ENCODE data around the gene HLTF.
"Not testable (repeated sequence)": the region's sequence is repeated elsewhere in the genome, so short reads cannot be mapped to it uniquely, and the experiment has no call there.

The HLTF gene

GRCh38 chr3:149086232-149086988, at the start of gene HLTF:
TSS of gene HLTF (minus strand) at chr3:149086533. CDS start at chr3:149086336, 197 bp downstream.
- DNase-seq (ENCODE audit: low read depth), result peak; percentile 86

- DNase-seq (ENCODE audit: low read depth), result no peak
Measured at GRCh38 chr3:149134575-149134974, 48.2 kb upstream of the HLTF start.

GRCh38 chr3:149131589-149131988, 45.3 kb upstream of the HLTF start:
- no peak for DNase-seq (ENCODE audit: low read depth)

- DNase-seq (ENCODE audit: low read depth), result peak; percentile 81
Measured at GRCh38 chr3:149129326-149130205, 43.2 kb upstream of the HLTF start, which contains the start of gene HPS3. TSS of gene HPS3 (plus strand) at chr3:149129638. CDS start at chr3:149129724, 86 bp downstream.

- DNase-seq (ENCODE audit: low read depth), result no peak
Measured at GRCh38 chr3:149128821-149129220, 42.5 kb upstream of the HLTF start.

- DNase-seq (ENCODE audit: low read depth), result no peak
Measured at GRCh38 chr3:149122721-149123578, 36.6 kb upstream of the HLTF start.

GRCh38 chr3:149120051-149120972, 34.0 kb upstream of the HLTF start:
- no peak for DNase-seq (ENCODE audit: low read depth)

GRCh38 chr3:149119466-149119865, 33.1 kb upstream of the HLTF start:
- no peak for DNase-seq (ENCODE audit: low read depth)

- no peak for DNase-seq (ENCODE audit: low read depth)
Measured at GRCh38 chr3:149118724-149119123, 32.4 kb upstream of the HLTF start.

- no peak for DNase-seq (ENCODE audit: low read depth)
Measured at GRCh38 chr3:149115114-149115513, 28.8 kb upstream of the HLTF start.

GRCh38 chr3:149114458-149114857, 28.1 kb upstream of the HLTF start:
- no peak for DNase-seq (ENCODE audit: low read depth)

- no peak for DNase-seq (ENCODE audit: low read depth)
Measured at GRCh38 chr3:149104484-149104883, 18.2 kb upstream of the HLTF start.

- no peak for DNase-seq (ENCODE audit: low read depth)
Measured at GRCh38 chr3:149101641-149102040, 15.3 kb upstream of the HLTF start.

GRCh38 chr3:149101154-149101553, 14.8 kb upstream of the HLTF start:
- no peak for DNase-seq (ENCODE audit: low read depth)

GRCh38 chr3:149097987-149098386, 11.7 kb upstream of the HLTF start:
- DNase-seq (ENCODE audit: low read depth), result not testable (repeated sequence)

GRCh38 chr3:149095487-149095886, 9.2 kb upstream of the HLTF start:
- no peak for DNase-seq (ENCODE audit: low read depth)

- DNase-seq (ENCODE audit: low read depth), result no peak
Measured at GRCh38 chr3:149091983-149092382, 5.7 kb upstream of the HLTF start.

- no peak for DNase-seq (ENCODE audit: low read depth)
Measured at GRCh38 chr3:149090907-149091306, 4.6 kb upstream of the HLTF start.

- no peak for DNase-seq (ENCODE audit: low read depth)
Measured at GRCh38 chr3:149090461-149090860, 4.1 kb upstream of the HLTF start.

GRCh38 chr3:149089395-149089794, 3.1 kb upstream of the HLTF start:
- DNase-seq (ENCODE audit: low read depth), result no peak

- no peak for DNase-seq (ENCODE audit: low read depth)
Measured at GRCh38 chr3:149087208-149087607, 875 bp upstream of the HLTF start.

Measured in activated T-cell treated with anti-CD3 and anti-CD28 coated beads for 48 hours (primary cell).